Measurements from ENCODE around the gene CHIC2. TPM values are rescaled to one million over a fixed set of nuclear protein-coding genes. Genes with fewer than 3 reads are reported as not detected.

Gene CHIC2
- polyA plus RNA-seq, 3 donors, result 23.1 to 83.3 (median 73.4) TPM

DNA sequence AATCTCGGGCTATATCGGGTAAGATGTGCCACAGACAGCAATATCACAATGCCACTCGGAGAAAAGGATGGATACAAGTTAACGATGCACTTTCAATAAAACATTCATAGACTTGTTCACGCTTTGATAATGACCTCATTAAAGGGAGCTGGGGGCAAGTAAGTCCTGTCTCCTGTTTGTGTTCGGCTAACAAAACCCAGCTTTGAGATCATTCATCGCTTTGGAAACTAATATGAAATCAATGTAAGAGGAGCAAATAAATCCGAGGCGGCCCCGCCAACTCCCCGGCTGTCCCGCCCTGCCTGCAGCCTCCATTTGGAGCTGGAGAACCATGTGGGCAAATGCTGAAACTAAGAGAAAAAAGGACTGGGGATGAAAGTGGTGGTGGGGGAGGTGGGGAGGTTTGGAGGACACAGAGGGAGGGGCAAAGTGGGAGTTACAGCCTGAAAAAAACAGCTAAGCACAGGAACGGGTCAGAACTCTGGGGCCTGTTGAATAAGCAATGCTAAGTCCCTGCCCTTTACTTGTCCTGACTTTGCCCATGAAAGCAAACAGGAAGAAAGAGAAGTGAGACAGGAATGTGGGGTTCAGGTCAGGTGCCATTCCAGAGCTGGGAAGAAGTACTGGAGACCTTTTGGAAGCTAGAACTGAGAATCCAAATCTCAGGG lies 32.0 kb upstream of the CHIC2 start:
- no peak overlapping the region for H3K27ac Mint-ChIP-seq
- intact Hi-C loops (cut with micrococcal nuclease), result no loop called here

More for the DNA sequence above, 32.0 kb upstream of the CHIC2 start:
- H3K9ac ChIP-seq (ENCODE audit: insufficient read depth, low read length, poor library complexity, severe bottlenecking), result no peak overlapping the region
- 22% methylated on average over 4 of the region's 13 CpGs for WGBS (ENCODE audit: insufficient coverage)
- H2AFZ ChIP-seq (ENCODE audit: insufficient read depth, low read depth, low read length, poor library complexity, severe bottlenecking), result no peak overlapping the region
- no peak overlapping the region for H3K4me2 ChIP-seq (replicated peaks; ENCODE audit: extremely low read depth, low read length, poor library complexity, severe bottlenecking)
- H3K79me2 ChIP-seq (ENCODE audit: insufficient read depth, low read length), result no peaks in the 10 kb centered on the region
- Mint-ChIP-seq H3K4me1 (peaks cover 45% of the 10 kb centered on the region), H3K36me3 (peaks cover 0 to 14% of the 10 kb centered on the region in 2 donors), H3K27me3 (ENCODE audit: low read depth in 3 of 3) (peaks cover 99 to 100% (median 99%) of the 10 kb centered on the region in 3 donors), H3K9me3 (peaks cover 0 to 31% (median 6%) of the 10 kb centered on the region in 7 donors), H3K4me3 (peak overlapping the region in 1 of 2 donors; percentile 100)
- DNase-seq, result no peak
- H3K4me1 ChIP-seq (ENCODE audit: control insufficient read depth in 1 of 2, insufficient read depth in 2 of 2, low read length in 2 of 2), result peaks cover 31 to 37% of the 10 kb centered on the region in 2 donors
- peaks cover 95 to 99% of the 10 kb centered on the region in 2 donors for H3K27me3 ChIP-seq (ENCODE audit: control insufficient read depth in 2 of 2, insufficient read depth in 2 of 2, low read length in 2 of 2)
- no peaks in the 10 kb centered on the region for H3K36me3 ChIP-seq (replicated peaks in 1 of 2; ENCODE audit: control insufficient read depth in 1 of 2, insufficient read depth in 2 of 2, low read length in 2 of 2)
- no peak for TF ChIP-seq CTCF (IDR thresholded peaks at IDR 0.05)
- no peak overlapping the region for H3K4me3 ChIP-seq (replicated peaks in 1 of 3; ENCODE audit: low read depth in 2 of 3, low read length in 3 of 3)
- no peaks in the 10 kb centered on the region for H4K20me1 ChIP-seq (ENCODE audit: insufficient read depth, low read length)
- no peak overlapping the region for H3K27ac ChIP-seq (ENCODE audit: low read depth in 1 of 2, low read length in 2 of 2)
- peaks cover 0 to 65% of the 10 kb centered on the region in 2 donors for H3K9me3 ChIP-seq (replicated peaks in 1 of 2; ENCODE audit: control insufficient read depth in 1 of 2, insufficient read depth in 1 of 2, low read length in 2 of 2)

Data from CD14-positive monocyte (primary cell).